HEK293 (cell line): Measurements from ENCODE around the gene YPEL5.

Source experiments
- CTCF ChIA-PET: fragments of 350-600 bp; formaldehyde crosslinking; extraction: SDS; loops from one replicate; lab custom pipeline; 2021; ENCODE audit warnings: antibody characterized with exemption; lab: Yijun Ruan, JAX
- POLR2A ChIA-PET: fragments of 300-600 bp; formaldehyde crosslinking; extraction: SDS; loops from one replicate; lab custom pipeline; 2020; ENCODE audit warnings: antibody characterized with exemption, inconsistent platforms; lab: Yijun Ruan, JAX
- H3K27ac ChIP-seq: fragments of 200-500 bp; sonication (Bioruptor generic); 2 replicates; pipeline ENCODE4 v1.5.1; 2014; ENCODE audit warnings: low read depth, low read length, control low read depth, inconsistent platforms; ENCODE audit errors: extremely low read depth
- H3K36me3 ChIP-seq, 2 experiments: fragments of 200-500 bp in 1 of 2; sonication (Bioruptor generic) in 1 of 2; 1 replicate in 1 of 2; 2 replicates in 1 of 2; pipeline ENCODE4 v1.5.1; 2014 to 2017; ENCODE audit warnings: inconsistent platforms in 2 of 2, low read length in 2 of 2; ENCODE audit not compliant: control insufficient read depth in 2 of 2, insufficient read depth in 1 of 2
- H3K4me1 ChIP-seq: fragments of 200-500 bp; sonication (Bioruptor generic); 2 replicates; pipeline ENCODE4 v1.5.1; 2014; ENCODE audit warnings: mild to moderate bottlenecking, low read length, inconsistent platforms; ENCODE audit not compliant: control insufficient read depth, insufficient read depth
- H3K4me3 ChIP-seq: 2 replicates; pipeline ENCODE4 v1.5.1; 2011; ENCODE audit warnings: low read depth, mild to moderate bottlenecking, control low read depth, low read length, moderate library complexity
- H3K9me3 ChIP-seq: fragments of 200-500 bp; sonication (Bioruptor generic); 2 replicates; pipeline ENCODE4 v1.5.1; 2014; ENCODE audit warnings: low read depth, low read length, inconsistent platforms; ENCODE audit not compliant: control insufficient read depth, insufficient read depth
- AEBP2 ChIP-seq: fragments of 450-650 bp; formaldehyde crosslinking; IDR thresholded peaks from 2 replicates; pipeline ENCODE4 v1.5.1; 2016; ENCODE audit warnings: missing biosample characterization, missing genetic modification characterization, borderline replicate concordance
- ATF2 ChIP-seq: fragments of 450-650 bp; formaldehyde crosslinking; IDR thresholded peaks from 2 replicates; pipeline ENCODE4 v1.5.1; 2016; ENCODE audit warnings: missing biosample characterization, missing genetic modification characterization, low read depth
- BCL11B ChIP-seq: fragments of 450-650 bp; formaldehyde crosslinking; IDR thresholded peaks from 2 replicates; pipeline ENCODE4 v1.5.1; 2016; ENCODE audit warnings: low read depth, missing biosample characterization, missing genetic modification characterization
- GLI2 ChIP-seq: fragments of 450-650 bp; formaldehyde crosslinking; IDR thresholded peaks from 2 replicates; pipeline ENCODE4; 2017; ENCODE audit warnings: missing biosample characterization, missing genetic modification characterization, low read depth, borderline replicate concordance
- KLF16 ChIP-seq: fragments of 450-650 bp; formaldehyde crosslinking; IDR thresholded peaks from 2 replicates; pipeline ENCODE4 v1.5.1; 2017; ENCODE audit warnings: missing biosample characterization, missing genetic modification characterization
- PATZ1 ChIP-seq: fragments of 450-650 bp; formaldehyde crosslinking; IDR thresholded peaks from 2 replicates; pipeline ENCODE4 v1.5.1; 2016; ENCODE audit warnings: missing biosample characterization, missing genetic modification characterization
- PRDM4 ChIP-seq: fragments of 450-650 bp; formaldehyde crosslinking; IDR thresholded peaks from 2 replicates; pipeline ENCODE4 v1.5.1; 2017; ENCODE audit warnings: missing biosample characterization, missing genetic modification characterization
- SP3 ChIP-seq: fragments of 450-650 bp; formaldehyde crosslinking; IDR thresholded peaks from 2 replicates; pipeline ENCODE4 v1.5.1; 2016; ENCODE audit warnings: missing biosample characterization, missing genetic modification characterization
- ZBTB21 ChIP-seq: fragments of 450-650 bp; formaldehyde crosslinking; IDR thresholded peaks from 2 replicates; pipeline ENCODE4 v1.5.1; 2017; ENCODE audit warnings: missing biosample characterization, missing genetic modification characterization
- ZFP3 ChIP-seq: fragments of 450-650 bp; formaldehyde crosslinking; IDR thresholded peaks from 2 replicates; pipeline ENCODE4 v1.5.1; 2016; ENCODE audit warnings: low read depth, missing biosample characterization, missing genetic modification characterization
- ZNF132 ChIP-seq: fragments of 450-650 bp; formaldehyde crosslinking; IDR thresholded peaks from 2 replicates; pipeline ENCODE4 v1.5.1; 2017; ENCODE audit warnings: missing biosample characterization, missing genetic modification characterization, borderline replicate concordance
- ZNF174 ChIP-seq: fragments of 450-650 bp; formaldehyde crosslinking; IDR thresholded peaks from 2 replicates; pipeline ENCODE4 v1.5.0; 2017; ENCODE audit warnings: missing biosample characterization, mild to moderate bottlenecking, missing genetic modification characterization
- ZNF26 ChIP-seq: fragments of 450-650 bp; formaldehyde crosslinking; IDR thresholded peaks from 2 replicates; pipeline ENCODE4 v1.5.1; 2016; ENCODE audit warnings: missing biosample characterization, missing genetic modification characterization
- ZNF302 ChIP-seq: fragments of 450-650 bp; formaldehyde crosslinking; IDR thresholded peaks from 2 replicates; pipeline ENCODE4 v1.5.1; 2016; ENCODE audit warnings: missing biosample characterization, missing genetic modification characterization, low read depth
- ZNF335 ChIP-seq: fragments of 450-650 bp; formaldehyde crosslinking; conservative IDR thresholded peaks from 2 replicates; pipeline ENCODE4 v1.5.1; 2016; ENCODE audit warnings: missing biosample characterization, missing genetic modification characterization
- ZNF416 ChIP-seq: fragments of 450-650 bp; formaldehyde crosslinking; IDR thresholded peaks from 2 replicates; pipeline ENCODE4 v1.5.1; 2016; ENCODE audit warnings: missing biosample characterization, missing genetic modification characterization
- ZNF473 ChIP-seq: fragments of 450-650 bp; formaldehyde crosslinking; IDR thresholded peaks from 2 replicates; pipeline ENCODE4 v1.5.1; 2017; ENCODE audit warnings: missing biosample characterization, missing genetic modification characterization
- ZNF501 ChIP-seq: fragments of 450-650 bp; formaldehyde crosslinking; IDR thresholded peaks from 2 replicates; pipeline ENCODE4 v1.5.1; 2016; ENCODE audit warnings: missing biosample characterization, missing genetic modification characterization
- ZNF548 ChIP-seq: fragments of 450-650 bp; formaldehyde crosslinking; IDR thresholded peaks from 2 replicates; pipeline ENCODE4 v1.5.1; 2016; ENCODE audit warnings: missing biosample characterization, missing genetic modification characterization
- ZNF626 ChIP-seq: fragments of 450-650 bp; sonication (Bioruptor Pico); formaldehyde crosslinking; IDR thresholded peaks from 2 replicates; pipeline ENCODE4 v1.5.1; 2018; ENCODE audit warnings: missing biosample characterization, missing genetic modification characterization, inconsistent platforms
- ZNF658 ChIP-seq: fragments of 450-650 bp; formaldehyde crosslinking; IDR thresholded peaks from 2 replicates; pipeline ENCODE4; 2016; ENCODE audit warnings: missing biosample characterization, missing genetic modification characterization
- ZNF776 ChIP-seq: fragments of 450-650 bp; formaldehyde crosslinking; IDR thresholded peaks from 2 replicates; pipeline ENCODE4 v1.5.0; 2017; ENCODE audit warnings: missing biosample characterization, missing genetic modification characterization, borderline replicate concordance
- ZNF792 ChIP-seq: fragments of 450-650 bp; formaldehyde crosslinking; IDR thresholded peaks from 2 replicates; pipeline ENCODE4 v1.5.1; 2016; ENCODE audit warnings: missing biosample characterization, missing genetic modification characterization

The YPEL5 gene

GRCh38 chr2:30155889-30156658, 9.3 kb downstream of the YPEL5 start:
- ChIA-PET CTCF (interaction anchor here (1.0 to 3.0 kb wide), 4 partner anchors 8 to 556 kb away, joined by 3 to 46 read pairs (median 10); no protein-coding TSS in a partner anchor), POLR2A (interaction anchor here (1.0 kb wide), 1 partner anchor 10 kb away, joined by 4 read pairs; the partner anchor contains the start of gene YPEL5)
- Histone ChIP-seq H3K4me1 (peaks cover 1% of the 10 kb centered on the region), H3K9me3 (no peaks in the 10 kb centered on the region), H3K27ac (no peak overlapping the region), H3K36me3 (peaks cover 9 to 57% of the 10 kb centered on the region in 2 experiments), H3K4me3 (no peak overlapping the region)
- TF ChIP-seq ZNF174 (tag by site-specific recombination), result no peak
- TF ChIP-seq ZNF501 (tag by site-specific recombination), result no peak
- TF ChIP-seq PRDM4 (tag by site-specific recombination), result no peak
- TF ChIP-seq ZNF132 (tag by site-specific recombination), result no peak
- TF ChIP-seq ATF2 (tag by site-specific recombination), result no peak
- TF ChIP-seq ZNF626, result no peak

- H3K9me3 ChIP-seq, result no peaks in the 10 kb centered on the region
- H3K27ac ChIP-seq, result no peak overlapping the region
- TF ChIP-seq KLF16 (no peak), BCL11B (no peak), ZNF776 (no peak), ZNF302 (no peak), ZBTB21 (no peak), ZNF548 (no peak), GLI2 (tag by site-specific recombination) (no peak), ZNF26 (no peak), ZNF501 (tag by site-specific recombination) (no peak), ZNF792 (tag by site-specific recombination) (no peak), ZFP3 (no peak), ZNF416 (tag by site-specific recombination) (no peak), ZNF335 (tag by site-specific recombination) (no peak), ZNF658 (tag by site-specific recombination) (no peak), AEBP2 (no peak), SP3 (tag by site-specific recombination) (no peak), PATZ1 (no peak), ZNF473 (tag by site-specific recombination) (no peak)
- TF ChIP-seq, all 188 proteins: peak for 0
- no peaks in the 10 kb centered on the region for H3K4me1 ChIP-seq
- ChIA-PET POLR2A (no interaction called here), CTCF (interaction anchor here (0.6 to 3.0 kb wide), 3 partner anchors 9 to 554 kb away, joined by 3 to 13 read pairs (median 10); no protein-coding TSS in a partner anchor)
- peaks cover 9 to 57% of the 10 kb centered on the region in 2 experiments for H3K36me3 ChIP-seq
- no peak overlapping the region for H3K4me3 ChIP-seq
Measured at GRCh38 chr2:30157616-30158015, 10.8 kb downstream of the YPEL5 start.
